DMS53 (cell line): ENCODE results near the gene TMEM88.
"Not testable (repeated sequence)": the region's sequence is repeated elsewhere in the genome, so short reads cannot be mapped to it uniquely, and the experiment has no call there.

ENCODE experiments used
- DNase-seq: peaks from one replicate; lab custom pipeline; 2025; lab: John Stamatoyannopoulos, UW

TMEM88 gene

DNA sequence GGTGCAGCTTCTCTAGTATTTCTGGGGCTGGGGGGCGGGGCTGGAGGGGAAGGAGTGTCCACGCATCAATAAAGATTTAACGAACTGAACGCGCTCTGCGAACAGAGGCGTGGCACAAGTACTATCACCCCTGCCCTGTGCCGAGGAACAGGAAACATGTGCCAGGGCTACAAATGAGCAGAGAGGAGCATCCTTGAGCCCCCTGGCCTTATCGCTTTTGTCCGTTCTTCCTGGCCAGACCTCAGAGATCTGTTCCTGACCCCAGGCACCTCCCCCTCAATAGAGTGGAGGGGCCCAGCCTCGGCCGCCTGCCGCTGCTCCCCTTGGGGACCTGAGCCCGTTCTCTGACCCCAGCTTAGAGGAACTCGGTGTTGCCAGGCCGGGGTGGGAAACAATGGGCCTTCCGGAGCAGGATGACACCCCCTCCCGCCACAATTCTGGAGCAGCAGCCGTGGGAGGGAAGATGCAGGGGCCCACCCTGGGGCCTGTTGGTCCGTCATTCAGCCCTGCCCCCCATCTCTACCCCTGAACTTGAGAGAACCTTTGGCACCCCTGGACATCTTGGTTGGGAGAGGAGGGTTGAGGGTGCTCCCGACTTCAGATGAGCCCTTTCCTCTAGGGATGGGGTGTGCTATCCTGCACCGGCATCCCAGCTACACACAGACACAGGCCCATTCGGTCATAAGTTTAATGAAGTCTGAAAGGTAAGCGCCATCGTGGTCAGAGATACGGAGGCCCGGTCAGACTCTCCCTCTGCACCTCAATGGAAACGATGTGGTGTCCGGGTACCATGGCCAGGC is 1.3 kb downstream of the TMEM88 start:
- DNase-seq, result peak; percentile 85

DNA sequence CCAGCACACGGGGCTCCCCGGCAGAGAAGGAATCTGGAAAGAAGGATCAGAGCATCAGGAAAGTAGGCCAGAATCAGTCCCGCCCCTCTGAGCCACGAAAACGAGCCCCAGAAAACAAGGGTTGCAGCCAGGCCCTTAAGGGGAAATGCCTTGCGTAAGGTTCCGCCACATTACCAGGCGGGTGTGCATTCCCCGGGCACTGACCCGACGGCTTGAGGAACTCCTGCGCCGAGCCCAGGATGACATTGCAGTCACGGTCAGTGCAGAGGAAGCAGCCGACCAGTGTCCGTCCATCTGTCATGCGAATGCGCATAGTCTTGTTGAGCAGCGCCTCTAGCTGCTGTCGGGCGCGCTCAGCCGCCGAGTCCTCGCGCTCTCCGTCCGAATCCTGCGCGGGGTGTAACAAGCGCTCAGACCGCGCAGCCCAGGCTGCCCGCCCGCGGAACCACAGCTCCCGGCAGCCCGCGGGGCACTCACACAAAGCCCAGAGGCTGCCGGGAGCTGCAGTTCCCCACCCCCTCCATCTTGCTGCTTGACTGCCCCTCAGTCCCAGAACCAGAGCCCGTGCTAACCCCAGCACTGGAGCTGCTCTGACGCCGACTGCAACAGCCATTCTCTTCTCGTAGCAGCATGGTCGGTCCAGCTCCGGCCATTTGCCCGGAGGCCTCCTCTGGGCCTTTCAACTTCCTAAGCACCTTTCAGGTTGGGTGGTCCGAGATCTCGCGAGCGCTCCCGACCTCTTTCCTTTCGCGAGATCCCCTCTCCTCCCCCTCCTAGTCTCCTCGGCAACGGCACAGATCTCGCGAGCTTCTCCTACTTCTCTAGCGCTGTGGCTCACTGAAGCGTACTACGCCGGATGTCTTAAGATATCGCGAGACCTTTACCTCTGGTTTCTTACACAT is 2.2 kb downstream of the TMEM88 start, which contains the start of gene NAA38:
NAA38 (minus strand) TSS at position 749 of the 902 bp plus-strand sequence; CDS start at position 653, 96 bp downstream.
- DNase-seq, result peak; percentile 100

GRCh38 chr17:7857713-7858521 is 3.1 kb downstream of the TMEM88 start, which contains the start of gene CYB5D1:
Gene CYB5D1 (plus strand): TSS chr17:7858003. CDS start chr17:7858135, 132 bp downstream.
- DNase-seq, result peak; percentile 99

DNA sequence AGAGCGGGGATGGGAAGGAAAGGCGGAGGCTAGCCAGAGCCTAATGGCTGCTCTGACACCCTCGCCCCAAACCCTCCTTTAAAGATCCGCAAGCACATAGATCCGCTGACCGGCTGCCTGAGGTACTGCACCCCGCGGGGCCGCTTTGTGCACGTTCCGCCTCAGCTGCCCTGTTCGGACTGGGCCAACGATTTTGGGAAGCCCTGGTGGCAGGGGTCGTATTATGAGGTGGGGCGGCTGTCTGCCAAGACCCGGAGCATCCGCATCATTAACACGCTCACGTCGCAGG is 3.6 kb downstream of the TMEM88 start:
- peak; percentile 89 for DNase-seq

- no peak for DNase-seq
These were observed 4.2 kb downstream of the TMEM88 start for GRCh38 chr17:7859028-7859427.

GRCh38 chr17:7862692-7863437 is 8.0 kb downstream of the TMEM88 start:
- DNase-seq, result peak; percentile 85

- DNase-seq, result not testable (repeated sequence)
These were observed 9.5 kb downstream of the TMEM88 start for GRCh38 chr17:7864384-7864783.

GRCh38 chr17:7864995-7865650 is 10.3 kb downstream of the TMEM88 start:
- DNase-seq, result no peak

GRCh38 chr17:7867881-7868329 is 13.0 kb downstream of the TMEM88 start:
- no peak for DNase-seq

DNA sequence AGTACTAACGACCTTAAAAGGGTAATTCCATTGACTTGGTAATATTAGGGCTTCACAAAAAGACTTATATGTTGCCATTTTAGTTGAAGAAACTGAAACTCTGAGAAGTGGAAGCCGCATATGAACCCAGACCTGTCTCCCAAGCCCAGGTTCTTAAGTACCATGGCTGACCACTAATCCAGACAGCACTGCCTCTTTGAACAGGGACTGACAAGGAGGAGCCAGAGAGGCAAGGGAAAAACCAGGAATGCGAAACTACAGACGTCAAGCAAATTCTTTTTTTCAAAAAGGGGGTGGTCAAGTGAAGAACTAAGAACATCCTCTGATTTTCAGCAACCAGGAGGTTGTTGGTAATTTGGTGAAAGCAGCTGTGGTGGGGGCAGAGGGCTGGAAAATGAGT is 18.2 kb downstream of the TMEM88 start:
- no peak for DNase-seq

GRCh38 chr17:7875804-7876370 is 21.0 kb downstream of the TMEM88 start:
- no peak for DNase-seq

DNA sequence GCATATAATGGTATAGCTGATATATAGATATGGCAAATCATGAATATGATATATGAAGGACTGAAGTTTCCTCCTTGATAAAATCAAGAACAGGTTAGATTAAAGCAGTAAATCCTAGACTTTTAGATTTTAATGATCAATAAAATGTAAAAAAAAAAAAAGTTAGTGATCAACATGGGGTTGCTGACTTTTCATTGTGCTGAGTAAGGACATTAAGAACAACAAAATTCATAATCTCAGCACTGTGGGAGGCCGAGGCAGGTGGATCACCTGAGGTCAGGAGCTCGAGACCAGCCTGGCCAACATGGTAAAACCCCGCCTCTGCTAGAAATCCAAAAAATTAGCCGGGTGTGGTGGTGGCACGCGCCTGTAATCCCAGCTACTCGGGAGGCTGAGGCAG is 23.4 kb downstream of the TMEM88 start:
- no peak for DNase-seq

- DNase-seq, result no peak
These were observed 25.4 kb downstream of the TMEM88 start for GRCh38 chr17:7880076-7880868.

DNA sequence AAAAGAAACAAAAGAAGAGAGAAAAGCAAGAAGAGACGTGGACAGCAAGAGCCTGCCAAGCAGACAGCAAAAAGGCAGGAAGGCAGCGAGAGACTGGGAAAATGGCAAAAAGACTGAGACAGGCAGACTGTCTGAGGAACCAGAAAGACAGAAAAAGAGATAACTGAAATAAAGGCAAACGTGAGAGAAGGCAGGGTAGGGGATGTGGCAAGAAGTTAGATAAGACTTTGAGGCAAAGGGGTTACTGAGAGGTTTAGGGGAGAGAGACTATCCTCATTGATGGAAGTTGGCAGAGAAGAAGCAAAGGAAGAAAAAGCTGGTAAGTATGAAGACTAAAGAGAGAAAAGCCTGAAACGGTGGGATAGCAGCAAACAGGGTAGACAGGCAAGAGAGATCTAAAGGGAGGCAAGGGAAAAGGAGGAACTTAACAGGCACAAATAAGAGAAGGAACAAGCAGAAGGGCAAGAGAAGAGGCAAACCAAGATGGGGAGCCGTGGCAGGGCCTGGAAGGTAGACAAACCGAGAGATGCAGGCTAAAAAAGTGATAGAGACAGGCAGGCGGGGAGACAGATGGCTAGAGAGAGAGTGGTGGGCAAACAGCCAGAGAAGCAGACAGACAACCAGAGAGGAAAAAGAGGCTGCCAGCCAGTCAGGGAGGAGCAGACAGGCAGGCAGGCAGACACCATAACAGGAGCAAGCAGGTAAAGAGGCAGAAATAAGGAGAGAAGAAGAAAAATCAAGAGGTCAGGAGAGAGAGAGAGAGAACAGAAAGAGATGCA is 26.6 kb downstream of the TMEM88 start:
- DNase-seq, result peak; percentile 86

GRCh38 chr17:7882068-7882467 is 27.2 kb downstream of the TMEM88 start:
- peak; percentile 95 for DNase-seq

- no peak for DNase-seq
These were observed 27.8 kb downstream of the TMEM88 start for GRCh38 chr17:7882629-7883028.

GRCh38 chr17:7883781-7884386 is 29.0 kb downstream of the TMEM88 start:
- DNase-seq, result peak; percentile 78
